ENCODE results near the gene DCUN1D4. TPM values are rescaled to one million over a fixed set of nuclear protein-coding genes. Genes with fewer than 3 reads are reported as not detected.

The DCUN1D4 gene
- total RNA-seq, 1 experiment from 2014 or later, result 50.2 TPM

DNA sequence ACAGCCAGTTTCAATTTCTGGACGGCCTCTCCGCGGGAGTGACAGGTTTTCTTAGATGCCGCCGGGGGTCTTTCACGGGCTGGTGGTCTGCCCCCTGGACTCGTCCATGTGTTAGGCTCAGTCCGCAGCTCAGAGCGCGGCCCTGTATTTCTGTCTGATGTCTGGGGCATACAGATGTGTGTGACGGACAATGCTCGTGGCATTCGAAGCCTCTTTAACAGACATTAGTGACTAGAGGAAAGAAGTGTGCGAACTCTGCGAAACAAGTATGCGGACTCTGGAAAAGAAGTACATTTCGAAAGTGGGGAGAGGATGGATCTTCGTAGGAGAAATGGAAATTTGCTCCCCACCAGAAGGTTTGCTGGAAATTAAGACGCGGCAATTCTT lies 793 bp upstream of the DCUN1D4 start:
- intact Hi-C loops (cut with micrococcal nuclease), result no loop called here
- Histone ChIP-seq H2AFZ (ENCODE audit: low read depth, low read length, poor library complexity, severe bottlenecking) (peak overlapping the region; percentile 97), H3K9ac (ENCODE audit: low read length) (peak overlapping the region; percentile 48), H3K9me3 (ENCODE audit: control insufficient read depth in 1 of 2, insufficient read depth in 1 of 2, low read depth in 1 of 2, low read length in 2 of 2) (no peaks in the 10 kb centered on the region), H3K4me2 (ENCODE audit: low read length) (peak overlapping the region; percentile 94), H4K20me1 (ENCODE audit: insufficient read depth) (no peaks in the 10 kb centered on the region), H3K27me3 (ENCODE audit: insufficient read depth, low read length) (no peaks in the 10 kb centered on the region), H3K79me2 (ENCODE audit: insufficient read depth, low read length) (peaks cover 33% of the 10 kb centered on the region), H3K4me3 (replicated peaks in 1 of 2; ENCODE audit: low read depth in 1 of 2, low read length in 2 of 2) (peak overlapping the region; percentile 68), H3K9me2 (ENCODE audit: insufficient read depth) (no peaks in the 10 kb centered on the region), H3K4me1 (ENCODE audit: control insufficient read depth in 1 of 2, insufficient read depth in 2 of 2, low read length in 2 of 2) (peaks cover 11 to 15% of the 10 kb centered on the region in 2 experiments; a peak in 3 of 4 replicates), H3K27ac (ENCODE audit: low read depth, low read length) (peak overlapping the region; percentile 31; the same call in 1 of the 2 replicates), H3K36me3 (ENCODE audit: control insufficient read depth in 1 of 2, insufficient read depth in 2 of 2, low read length in 2 of 2) (0 out of 4 replicates have a peak, but pooled peaks cover 0 to 4% of the 10 kb centered on the region in 2 experiments)
- no TSS peak for BruUV-seq (replicated peaks)
- RAD21 ChIA-PET (ENCODE audit: low non-redundant PET in 1 of 2, low total read pairs in 2 of 2, uncharacterized antibody in 2 of 2, unreplicated experiment in 2 of 2), result no interaction called here
- no peak for TF ChIP-seq ZNF274 (IDR thresholded peaks at IDR 0.05; ENCODE audit: low read depth, low read length)
- TF ChIP-seq, protein P1, sequence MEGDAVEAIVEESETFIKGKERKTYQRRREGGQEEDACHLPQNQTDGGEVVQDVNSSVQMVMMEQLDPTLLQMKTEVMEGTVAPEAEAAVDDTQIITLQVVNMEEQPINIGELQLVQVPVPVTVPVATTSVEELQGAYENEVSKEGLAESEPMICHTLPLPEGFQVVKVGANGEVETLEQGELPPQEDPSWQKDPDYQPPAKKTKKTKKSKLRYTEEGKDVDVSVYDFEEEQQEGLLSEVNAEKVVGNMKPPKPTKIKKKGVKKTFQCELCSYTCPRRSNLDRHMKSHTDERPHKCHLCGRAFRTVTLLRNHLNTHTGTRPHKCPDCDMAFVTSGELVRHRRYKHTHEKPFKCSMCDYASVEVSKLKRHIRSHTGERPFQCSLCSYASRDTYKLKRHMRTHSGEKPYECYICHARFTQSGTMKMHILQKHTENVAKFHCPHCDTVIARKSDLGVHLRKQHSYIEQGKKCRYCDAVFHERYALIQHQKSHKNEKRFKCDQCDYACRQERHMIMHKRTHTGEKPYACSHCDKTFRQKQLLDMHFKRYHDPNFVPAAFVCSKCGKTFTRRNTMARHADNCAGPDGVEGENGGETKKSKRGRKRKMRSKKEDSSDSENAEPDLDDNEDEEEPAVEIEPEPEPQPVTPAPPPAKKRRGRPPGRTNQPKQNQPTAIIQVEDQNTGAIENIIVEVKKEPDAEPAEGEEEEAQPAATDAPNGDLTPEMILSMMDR (IDR thresholded peaks at IDR 0.05 in 2 of 3, conservative IDR thresholded peaks at IDR 0.05 in 1 of 3; ENCODE audit: borderline replicate concordance in 1 of 3, insufficient read depth in 1 of 3, low read depth in 2 of 3, low read length in 2 of 3), result no peak
- TF ChIP-seq, protein P2, sequence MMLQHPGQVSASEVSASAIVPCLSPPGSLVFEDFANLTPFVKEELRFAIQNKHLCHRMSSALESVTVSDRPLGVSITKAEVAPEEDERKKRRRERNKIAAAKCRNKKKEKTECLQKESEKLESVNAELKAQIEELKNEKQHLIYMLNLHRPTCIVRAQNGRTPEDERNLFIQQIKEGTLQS (IDR thresholded peaks at IDR 0.05), result no peak
- TF ChIP-seq TCF7L2 (IDR thresholded peaks at IDR 0.05; ENCODE audit: borderline replicate concordance, extremely low read depth, insufficient read depth, insufficient read length), result no peak
- no peak for TF ChIP-seq CEBPB (IDR thresholded peaks at IDR 0.05; ENCODE audit: low read depth)
- no peak for TF ChIP-seq SIN3A (IDR thresholded peaks at IDR 0.05; ENCODE audit: low read depth)
- TF ChIP-seq CBX3 (IDR thresholded peaks at IDR 0.05; ENCODE audit: low read depth), result no peak
- TF ChIP-seq RAD21 (IDR thresholded peaks at IDR 0.05; ENCODE audit: low read depth), result no peak
- CTCF ChIA-PET, result interaction anchor here (1.1 kb wide), 1 partner anchor 10 kb away, joined by 3 read pairs; no protein-coding TSS in a partner anchor
- no peak for ATAC-seq
- POLR2A ChIA-PET, result interaction anchor here (0.9 kb wide), 2 partner anchors 11 to 870 kb away, joined by 3 to 5 read pairs; no protein-coding TSS in a partner anchor
- DNase-seq (ENCODE audit: low read depth, low spot score), result no peak
